K562 (cell line): ENCODE measurements around the gene NAGLU. TPM values are rescaled to one million over a fixed set of nuclear protein-coding genes. Genes with fewer than 3 reads are reported as not detected.
A peak's percentile ranks its signal among the peaks of the same experiment; 100 is the strongest.

Experiments
- CBFA2T2 ChIP-seq: fragments of 450-650 bp; conservative IDR thresholded peaks from 2 replicates; pipeline ENCODE4 v1.6.1; 2017; ENCODE audit warnings: mild to moderate bottlenecking
- CTCFL ChIP-seq: IDR thresholded peaks from 2 replicates; pipeline ENCODE4 v1.6.1; 2011; ENCODE audit warnings: borderline replicate concordance, low read depth, mild to moderate bottlenecking, moderate library complexity, low read length; ENCODE audit not compliant: insufficient read depth, poor library complexity, severe bottlenecking
- DPF2 ChIP-seq: fragments of 450-650 bp; IDR thresholded peaks from 2 replicates; pipeline ENCODE4 v1.6.1; 2016
- ELF2 ChIP-seq: fragments of 250-450 bp; sonication (Bioruptor Pico); IDR thresholded peaks from 2 replicates; pipeline ENCODE4 v1.5.0; 2021; ENCODE audit warnings: mild to moderate bottlenecking
- ETV1 ChIP-seq: fragments of 450-650 bp; conservative IDR thresholded peaks from 2 replicates; pipeline ENCODE4 v1.6.1; 2016; ENCODE audit warnings: missing genetic modification characterization, control low read depth, low read depth, missing compliant biosample characterization
- GABPB2 ChIP-seq: fragments of 250-450 bp; sonication (Bioruptor Pico); conservative IDR thresholded peaks from 2 replicates; pipeline ENCODE4 v1.5.1; 2021; ENCODE audit warnings: mild to moderate bottlenecking
- MITF ChIP-seq: IDR thresholded peaks from 2 replicates; pipeline ENCODE4 v1.6.1; 2014; ENCODE audit warnings: antibody characterized with exemption
- MTA3 ChIP-seq: fragments of 450-650 bp; formaldehyde crosslinking; IDR thresholded peaks from 2 replicates; pipeline ENCODE4 v1.6.1; 2017; ENCODE audit warnings: mild to moderate bottlenecking, borderline replicate concordance
- SMARCA5 ChIP-seq: fragments of 450-650 bp; IDR thresholded peaks from 2 replicates; pipeline ENCODE4 v1.6.1; 2016
- SMARCE1 ChIP-seq: fragments of 450-650 bp; IDR thresholded peaks from 2 replicates; pipeline ENCODE4 v1.7.1; 2016; ENCODE audit warnings: mild to moderate bottlenecking
- SOX6 ChIP-seq: fragments of 450-650 bp; IDR thresholded peaks from 2 replicates; pipeline ENCODE4 v1.6.1; 2014; ENCODE audit warnings: mild to moderate bottlenecking
- TAL1 ChIP-seq: fragments of 450-650 bp; IDR thresholded peaks from 2 replicates; pipeline ENCODE4 v1.6.1; 2016; ENCODE audit warnings: mild to moderate bottlenecking
- YY1 ChIP-seq, 3 experiments: IDR thresholded peaks; 2 replicates each; pipeline ENCODE4 v1.6.1; 2011; ENCODE audit warnings: low read length in 2 of 3, mild to moderate bottlenecking in 2 of 3, moderate library complexity in 2 of 3, borderline replicate concordance in 1 of 3, control low read depth in 1 of 3, low read depth in 1 of 3; ENCODE audit not compliant: insufficient read depth in 3 of 3, insufficient replicate concordance in 2 of 3, control insufficient read depth in 1 of 3, insufficient read length in 1 of 3; ENCODE audit errors: extremely low read depth in 1 of 3
- ZNF24 ChIP-seq: fragments of 450-650 bp; IDR thresholded peaks from 2 replicates; pipeline ENCODE4 v1.6.1; 2016
- ZNF639 ChIP-seq, 2 experiments: fragments of 200-800 bp in 1 of 2; sonication (Bioruptor generic) in 1 of 2; sonication (generic) in 1 of 2; formaldehyde crosslinking in 1 of 2; IDR thresholded peaks in 1 of 2; conservative IDR thresholded peaks in 1 of 2; 2 replicates each; pipeline versions ENCODE4 v1.5.0 to v1.6.1; 2016 to 2020; ENCODE audit warnings: missing compliant biosample characterization in 1 of 2, missing genetic modification characterization in 1 of 2, missing genetic modification reagents in 1 of 2
- polyA plus RNA-seq, 8 experiments: library from polyadenylated mRNA; depleted of rRNA in 4 of 8; stranded (reverse) in 5 of 8; unstranded in 3 of 8; fragments of >200 nt; fragmentation: Nextera tagmentation in 2 of 8; fragmentation: Illumina TruSeq in 1 of 8; extraction: Ambion mirVana in 2 of 8; extraction: Trizol in 1 of 8; gene quantifications; 2 replicates each; pipeline versions ENCODE4 v1.2.1 to v1.2.3, GENCODE V29; 2011 to 2014; ENCODE audit warnings: inconsistent platforms in 1 of 8, missing spikeins in 1 of 8
- total RNA-seq, 7 experiments: library from RNA; depleted of rRNA in 6 of 7; stranded (reverse); fragments of >200 nt in 6 of 7; fragmentation: Illumina TruSeq in 2 of 7; extraction: Trizol in 2 of 7; gene quantifications; 2 replicates each; pipeline versions ENCODE4 v1.2.1 to v1.2.3, GENCODE V29; 2011 to 2021; ENCODE audit warnings: low replicate concordance in 1 of 7
- TF ChIP-seq, protein P1 (sequence below): fragments of 250-450 bp; sonication (Bioruptor Pico); IDR thresholded peaks from 2 replicates; pipeline ENCODE4 v1.5.0; 2021
- TF ChIP-seq, protein P2 (sequence below): fragments of 450-650 bp; IDR thresholded peaks from 2 replicates; pipeline ENCODE4 v1.6.1; 2016; ENCODE audit warnings: antibody characterized with exemption
- TF ChIP-seq, protein P3 (sequence below): sonication (generic); formaldehyde crosslinking; IDR thresholded peaks from 2 replicates; pipeline ENCODE4 v1.9.0; 2022; ENCODE audit warnings: mild to moderate bottlenecking, missing genetic modification reagents

NAGLU gene
- total and polyA plus RNA-seq, 9 of the 15 experiments (the other 6 are each of a cell fraction or from before 2014, with no cell fraction given): 0.04 to 21.5 (median 8.5) TPM

- TF ChIP-seq YY1 (IDR thresholded peaks at IDR 0.05; ENCODE audit: borderline replicate concordance in 1 of 3, control insufficient read depth in 1 of 3, extremely low read depth in 1 of 3, insufficient read depth in 3 of 3, insufficient read length in 1 of 3, insufficient replicate concordance in 2 of 3, low read depth in 1 of 3, low read length in 2 of 3): peak in 2 of 3 experiments; percentile 59 to 62
- TF ChIP-seq, protein P1, sequence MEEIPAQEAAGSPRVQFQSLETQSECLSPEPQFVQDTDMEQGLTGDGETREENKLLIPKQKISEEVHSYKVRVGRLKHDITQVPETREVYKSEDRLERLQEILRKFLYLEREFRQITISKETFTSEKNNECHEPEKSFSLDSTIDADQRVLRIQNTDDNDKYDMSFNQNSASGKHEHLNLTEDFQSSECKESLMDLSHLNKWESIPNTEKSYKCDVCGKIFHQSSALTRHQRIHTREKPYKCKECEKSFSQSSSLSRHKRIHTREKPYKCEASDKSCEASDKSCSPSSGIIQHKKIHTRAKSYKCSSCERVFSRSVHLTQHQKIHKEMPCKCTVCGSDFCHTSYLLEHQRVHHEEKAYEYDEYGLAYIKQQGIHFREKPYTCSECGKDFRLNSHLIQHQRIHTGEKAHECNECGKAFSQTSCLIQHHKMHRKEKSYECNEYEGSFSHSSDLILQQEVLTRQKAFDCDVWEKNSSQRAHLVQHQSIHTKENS: no peak
- TF ChIP-seq MITF: 0 out of 2 replicates have a peak, but pooled peaks have one; percentile 7
- no peak for TF ChIP-seq GABPB2 (CRISPR knock-in tag)
- peak; percentile 79 for TF ChIP-seq DPF2
- peak; percentile 51; the same call in 1 of the 2 replicates for TF ChIP-seq MTA3
- peak; percentile 36; the same call in 1 of the 2 replicates for TF ChIP-seq ETV1 (tag)
- TF ChIP-seq ZNF24: no peak
- TF ChIP-seq SOX6: peak; percentile 72
- peak in 1 of 2 experiments; percentile 91; a peak in 2 of 4 replicates for TF ChIP-seq ZNF639 (CRISPR knock-in tag; conservative IDR thresholded peaks at IDR 0.05 in 1 of 2, IDR thresholded peaks at IDR 0.05 in 1 of 2)
- TF ChIP-seq, protein P2, sequence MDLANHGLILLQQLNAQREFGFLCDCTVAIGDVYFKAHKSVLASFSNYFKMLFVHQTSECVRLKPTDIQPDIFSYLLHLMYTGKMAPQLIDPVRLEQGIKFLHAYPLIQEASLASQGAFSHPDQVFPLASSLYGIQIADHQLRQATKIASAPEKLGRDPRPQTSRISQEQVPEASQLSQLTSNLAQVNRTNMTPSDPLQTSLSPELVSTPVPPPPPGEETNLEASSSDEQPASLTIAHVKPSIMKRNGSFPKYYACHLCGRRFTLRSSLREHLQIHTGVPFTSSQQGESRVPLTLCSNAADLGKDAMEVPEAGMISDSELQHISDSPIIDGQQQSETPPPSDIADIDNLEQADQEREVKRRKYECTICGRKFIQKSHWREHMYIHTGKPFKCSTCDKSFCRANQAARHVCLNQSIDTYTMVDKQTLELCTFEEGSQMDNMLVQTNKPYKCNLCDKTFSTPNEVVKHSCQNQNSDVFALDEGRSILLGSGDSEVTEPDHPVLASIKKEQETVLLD: 0 out of 2 replicates have a peak, but pooled peaks have one; percentile 17
- TF ChIP-seq SMARCE1: peak; percentile 61; the same call in 1 of the 2 replicates
- TF ChIP-seq, protein P3, sequence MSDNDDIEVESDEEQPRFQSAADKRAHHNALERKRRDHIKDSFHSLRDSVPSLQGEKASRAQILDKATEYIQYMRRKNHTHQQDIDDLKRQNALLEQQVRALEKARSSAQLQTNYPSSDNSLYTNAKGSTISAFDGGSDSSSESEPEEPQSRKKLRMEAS (CRISPR knock-in tag): 0 out of 2 replicates have a peak, but pooled peaks have one; percentile 19
- TF ChIP-seq CBFA2T2: peak; percentile 67
- TF ChIP-seq ELF2 (CRISPR knock-in tag): no peak
- TF ChIP-seq CTCFL: peak; percentile 86
- TF ChIP-seq SMARCA5: peak; percentile 10; the same call in 1 of the 2 replicates
- peak; percentile 67 for TF ChIP-seq TAL1
Observed at GRCh38 chr17:42531455-42532354, 4.3 kb upstream of the NAGLU start (continued).
